ENCODE data around the gene CDCA7. TPM values are rescaled to one million over a fixed set of nuclear protein-coding genes. Genes with fewer than 3 reads are reported as not detected.
"Not testable (repeated sequence)": the region's sequence is repeated elsewhere in the genome, so short reads cannot be mapped to it uniquely, and the experiment has no call there.

The CDCA7 gene
- polyA plus RNA-seq, 1 experiment, result 13.9 TPM

GRCh38 chr2:173415431-173416381 is 61.0 kb downstream of the CDCA7 start:
- POLR2A ChIA-PET, result no interaction called here
- no peak for DNase-seq (ENCODE audit: low read depth, low spot score)
- peaks cover 19% of the 10 kb centered on the region for H3K27me3 ChIP-seq (ENCODE audit: control insufficient read depth, insufficient read depth, low read length)
- CTCF ChIA-PET, result interaction anchor here (1.1 to 1.4 kb wide), 2 partner anchors 33 to 926 kb away, joined by 4 read pairs; no protein-coding TSS in a partner anchor
- no peak overlapping the region for H3K27ac ChIP-seq (ENCODE audit: low read depth, low read length)
- H3K9me3 ChIP-seq (ENCODE audit: control insufficient read depth, insufficient read depth, low read length), result 0 out of 2 replicates have a peak, but pooled peaks cover 3% of the 10 kb centered on the region
- no peak overlapping the region for H3K4me3 ChIP-seq (ENCODE audit: low read depth, low read length)
- TF ChIP-seq CTCF (IDR thresholded peaks at IDR 0.05; ENCODE audit: low read depth, low read length), result no peak

- POLR2A ChIA-PET; H3K27ac ChIP-seq (ENCODE audit: low read depth, low read length); H3K9me3 ChIP-seq (ENCODE audit: control insufficient read depth, insufficient read depth, low read length); H3K4me3 ChIP-seq (ENCODE audit: low read depth, low read length); DNase-seq (ENCODE audit: low read depth, low spot score): not testable (repeated sequence)
- peaks cover 15% of the 10 kb centered on the region for H3K27me3 ChIP-seq (ENCODE audit: control insufficient read depth, insufficient read depth, low read length)
- CTCF ChIA-PET, result interaction anchor here (0.7 to 1.4 kb wide), 3 partner anchors 32 to 925 kb away, joined by 4 to 8 read pairs (median 4); no protein-coding TSS in a partner anchor
Measured at GRCh38 chr2:173416415-173417152, 61.9 kb downstream of the CDCA7 start.

GRCh38 chr2:173417341-173417740 is 62.7 kb downstream of the CDCA7 start:
- POLR2A ChIA-PET, result no interaction called here
- Histone ChIP-seq H3K4me3 (ENCODE audit: low read depth, low read length) (no peak overlapping the region), H3K27ac (ENCODE audit: low read depth, low read length) (no peak overlapping the region), H3K27me3 (ENCODE audit: control insufficient read depth, insufficient read depth, low read length) (peaks cover 19% of the 10 kb centered on the region), H3K9me3 (ENCODE audit: control insufficient read depth, insufficient read depth, low read length) (0 out of 2 replicates have a peak, but pooled peaks cover 3% of the 10 kb centered on the region)
- TF ChIP-seq CTCF (IDR thresholded peaks at IDR 0.05; ENCODE audit: low read depth, low read length), result no peak
- CTCF ChIA-PET, result interaction anchor here (0.7 kb wide), 1 partner anchor 481 kb away, joined by 8 read pairs; no protein-coding TSS in a partner anchor
- DNase-seq (ENCODE audit: low read depth, low spot score), result no peak

- ChIA-PET CTCF (no interaction called here), POLR2A (no interaction called here)
- DNase-seq (ENCODE audit: low read depth, low spot score), result no peak
- TF ChIP-seq CTCF (IDR thresholded peaks at IDR 0.05; ENCODE audit: low read depth, low read length), result no peak
- H3K27ac ChIP-seq (ENCODE audit: low read depth, low read length), result no peak overlapping the region
- peaks cover 22% of the 10 kb centered on the region for H3K27me3 ChIP-seq (ENCODE audit: control insufficient read depth, insufficient read depth, low read length)
- no peak overlapping the region for H3K4me3 ChIP-seq (ENCODE audit: low read depth, low read length)
- 0 out of 2 replicates have a peak, but pooled peaks cover 3% of the 10 kb centered on the region for H3K9me3 ChIP-seq (ENCODE audit: control insufficient read depth, insufficient read depth, low read length)
Measured at GRCh38 chr2:173417802-173418201, 63.1 kb downstream of the CDCA7 start.
